GM12865 (cell line): Measurements from ENCODE around the gene GSC.

Experiments
- DNase-seq: peaks from one replicate; pipeline ENCODE4 v3.0.0; 2010; ENCODE audit warnings: low read depth
- H3K4me3 ChIP-seq: 2 replicates; pipeline ENCODE4 v1.5.1; 2011; ENCODE audit warnings: mild to moderate bottlenecking, low read depth, low read length, control low read depth
- TF ChIP-seq, protein P1 (sequence below): IDR thresholded peaks from 2 replicates; pipeline ENCODE4 v1.5.1; 2011; ENCODE audit warnings: low read length, control low read depth, low read depth, inconsistent platforms; ENCODE audit not compliant: insufficient read depth; ENCODE audit errors: missing control alignments

Gene GSC

DNA sequence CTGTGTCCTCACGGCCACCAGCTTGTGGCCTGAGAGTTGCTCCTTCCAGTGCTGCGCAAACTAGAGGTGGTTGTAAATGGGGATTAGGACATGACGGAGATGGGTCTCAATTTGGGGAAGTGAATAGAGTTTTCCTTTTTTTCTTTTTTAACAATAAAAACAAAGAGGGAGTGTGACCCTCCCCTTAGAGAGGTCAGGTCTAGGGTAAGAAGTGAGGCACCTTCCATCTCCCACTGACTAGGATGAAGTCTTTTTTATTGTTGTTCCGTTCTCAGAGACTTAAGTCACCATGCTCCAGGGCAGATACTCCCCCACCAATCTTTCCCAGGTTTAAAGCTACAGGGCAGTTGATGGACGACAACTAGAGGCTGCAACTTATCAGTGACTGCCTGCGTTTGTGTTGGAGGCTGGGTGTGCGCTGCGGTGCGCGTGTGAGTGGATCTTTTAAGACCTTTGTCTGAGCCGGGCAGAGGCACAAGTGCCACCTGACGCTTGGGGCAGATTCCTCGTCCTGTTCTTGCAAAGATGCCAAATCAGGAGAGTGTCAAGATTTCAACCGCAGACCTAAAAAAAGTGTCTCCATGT, 2.1 kb upstream of the GSC start:
- TF ChIP-seq, protein P1, sequence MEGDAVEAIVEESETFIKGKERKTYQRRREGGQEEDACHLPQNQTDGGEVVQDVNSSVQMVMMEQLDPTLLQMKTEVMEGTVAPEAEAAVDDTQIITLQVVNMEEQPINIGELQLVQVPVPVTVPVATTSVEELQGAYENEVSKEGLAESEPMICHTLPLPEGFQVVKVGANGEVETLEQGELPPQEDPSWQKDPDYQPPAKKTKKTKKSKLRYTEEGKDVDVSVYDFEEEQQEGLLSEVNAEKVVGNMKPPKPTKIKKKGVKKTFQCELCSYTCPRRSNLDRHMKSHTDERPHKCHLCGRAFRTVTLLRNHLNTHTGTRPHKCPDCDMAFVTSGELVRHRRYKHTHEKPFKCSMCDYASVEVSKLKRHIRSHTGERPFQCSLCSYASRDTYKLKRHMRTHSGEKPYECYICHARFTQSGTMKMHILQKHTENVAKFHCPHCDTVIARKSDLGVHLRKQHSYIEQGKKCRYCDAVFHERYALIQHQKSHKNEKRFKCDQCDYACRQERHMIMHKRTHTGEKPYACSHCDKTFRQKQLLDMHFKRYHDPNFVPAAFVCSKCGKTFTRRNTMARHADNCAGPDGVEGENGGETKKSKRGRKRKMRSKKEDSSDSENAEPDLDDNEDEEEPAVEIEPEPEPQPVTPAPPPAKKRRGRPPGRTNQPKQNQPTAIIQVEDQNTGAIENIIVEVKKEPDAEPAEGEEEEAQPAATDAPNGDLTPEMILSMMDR = no peak
- no peak overlapping the region for H3K4me3 ChIP-seq

DNA sequence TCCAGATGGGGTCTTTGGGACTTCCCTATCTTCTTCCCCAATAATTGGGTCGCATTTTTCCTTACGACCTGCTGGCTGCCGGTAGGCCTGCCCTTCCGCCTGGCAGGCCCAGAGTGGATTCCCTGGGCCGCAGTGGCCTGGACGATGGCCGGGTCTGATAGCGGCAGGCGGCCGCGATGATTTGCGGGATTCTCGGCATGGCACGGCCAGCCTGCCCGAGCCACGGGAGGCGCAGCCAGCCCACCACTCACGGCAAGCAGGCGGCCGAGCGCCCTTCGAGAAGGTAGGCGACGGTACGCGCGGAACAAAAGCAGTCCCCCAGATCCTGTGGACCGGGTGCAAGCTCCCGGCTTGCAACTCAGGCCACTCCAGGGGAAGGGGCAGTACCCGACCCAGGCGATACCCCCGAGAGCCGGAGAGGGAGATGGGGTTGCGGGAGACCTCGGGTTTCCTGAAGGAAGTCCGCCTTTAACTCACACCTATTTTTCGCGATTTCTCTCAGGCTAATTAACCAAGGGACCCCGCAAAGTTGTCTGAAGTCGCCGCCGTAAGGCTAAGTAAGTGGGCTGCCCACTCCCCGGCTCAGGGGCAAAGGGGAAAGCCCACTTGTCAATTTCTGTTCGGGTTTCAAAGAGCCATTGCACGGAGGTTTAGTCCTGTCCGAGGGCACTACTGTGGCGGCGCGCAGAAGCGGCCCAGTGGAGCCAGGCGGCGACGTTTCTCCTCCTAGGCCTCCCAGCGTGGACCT, 1.4 kb upstream of the GSC start:
- TF ChIP-seq, protein P1 = no peak
- no peak overlapping the region for H3K4me3 ChIP-seq
- no peak for DNase-seq

More for the DNA sequence above, 2.1 kb upstream of the GSC start:
- no peak for DNase-seq

DNA sequence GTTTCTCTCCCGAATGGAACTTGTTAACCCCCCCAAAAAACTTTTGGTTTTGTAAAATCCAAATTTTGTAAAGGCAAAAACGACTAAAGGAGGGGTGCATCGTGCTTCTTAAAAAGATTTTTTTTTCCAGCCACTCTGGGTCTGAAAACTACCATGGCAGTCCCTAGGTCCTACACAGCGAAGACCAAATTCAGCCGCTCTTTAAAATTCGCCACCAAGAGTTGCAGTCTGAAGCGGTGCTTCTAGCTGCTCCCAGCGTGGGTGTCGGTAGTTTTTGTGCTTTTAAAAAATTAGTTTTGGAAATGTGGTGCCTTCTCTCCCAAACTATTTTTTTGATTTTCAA, 873 bp upstream of the GSC start:
- no peak for DNase-seq
- TF ChIP-seq, protein P1 = no peak
- no peak overlapping the region for H3K4me3 ChIP-seq

DNA sequence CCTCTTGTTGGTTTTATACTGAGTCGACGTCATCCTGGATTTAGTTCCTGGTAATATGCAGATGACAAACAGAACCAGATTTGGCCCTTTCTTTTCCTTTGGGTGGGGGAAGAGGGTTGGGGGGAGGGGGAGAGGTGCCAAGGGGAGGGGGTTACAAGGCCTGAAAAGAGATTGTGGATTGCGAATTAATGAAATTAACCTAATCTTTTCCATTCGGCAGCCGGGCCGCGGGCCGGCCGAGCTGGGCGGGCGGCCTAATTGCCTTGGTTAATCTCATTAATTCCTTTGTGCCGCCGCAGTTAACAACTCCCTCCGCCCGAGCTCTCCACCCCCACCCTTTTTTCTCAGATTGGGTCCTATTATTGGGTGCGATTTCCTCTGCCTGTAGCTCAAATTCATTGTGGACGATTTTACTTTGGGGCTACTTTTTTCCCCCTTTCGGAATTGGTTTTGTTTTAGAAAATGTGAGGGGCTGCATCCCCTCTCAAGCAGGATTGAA, 387 bp upstream of the GSC start:
- no peak for DNase-seq
- no peak overlapping the region for H3K4me3 ChIP-seq
- TF ChIP-seq, protein P1 = no peak

- H3K4me3 ChIP-seq = no peak overlapping the region
- peak; percentile 3 for DNase-seq
- TF ChIP-seq, protein P1 = no peak
Observed at GRCh38 chr14:94768521-94769390, 1.2 kb downstream of the GSC start.

DNA sequence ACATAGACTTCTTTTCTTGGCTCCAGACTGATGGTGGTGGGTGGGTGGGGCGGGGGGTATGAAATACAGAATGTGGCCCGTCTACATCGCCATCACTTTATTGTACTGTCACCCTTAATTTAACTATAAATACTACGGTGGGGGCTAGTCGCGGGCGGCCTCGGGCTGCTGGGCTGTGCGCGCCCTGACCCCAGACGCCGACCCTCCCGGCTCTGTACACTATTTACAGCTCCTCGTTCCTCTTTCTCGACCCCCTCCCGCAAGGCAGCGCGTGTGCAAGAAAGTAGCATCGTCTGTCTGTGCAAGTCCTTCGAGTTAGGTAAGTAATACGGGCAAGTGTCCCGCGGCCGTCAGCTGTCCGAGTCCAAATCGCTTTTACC, 1.8 kb downstream of the GSC start:
- H3K4me3 ChIP-seq = no peak overlapping the region
- DNase-seq = no peak
- TF ChIP-seq, protein P1 = no peak
